GM19467 (cell line): ENCODE data around the gene HBA2.
"Not testable (repeated sequence)": the region's sequence is repeated elsewhere in the genome, so short reads cannot be mapped to it uniquely, and the experiment has no call there.

Experiments
- ATAC-seq: cut with Tn5 transposase; IDR thresholded peaks from one replicate; pipeline ENCODE4 v1.9.1; 2021; ENCODE audit warnings: mild to moderate bottlenecking, moderate library complexity; ENCODE audit not compliant: unreplicated experiment

HBA2 gene

GRCh38 chr16:191831-192230, 19.2 kb downstream of the HBA2 start:
- ATAC-seq: no peak

GRCh38 chr16:192686-193085, 20.0 kb downstream of the HBA2 start:
- no peak for ATAC-seq

GRCh38 chr16:193441-193840, 20.8 kb downstream of the HBA2 start:
- ATAC-seq: no peak

- ATAC-seq: no peak
Observed at GRCh38 chr16:194516-194915, 21.8 kb downstream of the HBA2 start.

GRCh38 chr16:200388-200787, 27.7 kb downstream of the HBA2 start:
- no peak for ATAC-seq

GRCh38 chr16:203246-203645, 30.6 kb downstream of the HBA2 start:
- ATAC-seq: no peak

GRCh38 chr16:204046-204445, 31.4 kb downstream of the HBA2 start:
- ATAC-seq: not testable (repeated sequence)

GRCh38 chr16:209359-209758, 36.7 kb downstream of the HBA2 start:
- not testable (repeated sequence) for ATAC-seq

GRCh38 chr16:211631-212180, 39.0 kb downstream of the HBA2 start:
- ATAC-seq: not testable (repeated sequence)

- ATAC-seq: no peak
Observed at GRCh38 chr16:212999-213398, 40.3 kb downstream of the HBA2 start.

GRCh38 chr16:220021-220420, 47.3 kb downstream of the HBA2 start:
- ATAC-seq: no peak
